Measurements from ENCODE around the gene ZNF688. TPM values are rescaled to one million over a fixed set of nuclear protein-coding genes. Genes with fewer than 3 reads are reported as not detected.
A peak's percentile ranks its signal among the peaks of the same experiment; 100 is the strongest.

The ZNF688 gene
- total and polyA plus RNA-seq, 9 of the 15 experiments (the other 6 are each of a cell fraction or from before 2014, with no cell fraction given): 0.48 to 12.9 (median 4.5) TPM

DNA sequence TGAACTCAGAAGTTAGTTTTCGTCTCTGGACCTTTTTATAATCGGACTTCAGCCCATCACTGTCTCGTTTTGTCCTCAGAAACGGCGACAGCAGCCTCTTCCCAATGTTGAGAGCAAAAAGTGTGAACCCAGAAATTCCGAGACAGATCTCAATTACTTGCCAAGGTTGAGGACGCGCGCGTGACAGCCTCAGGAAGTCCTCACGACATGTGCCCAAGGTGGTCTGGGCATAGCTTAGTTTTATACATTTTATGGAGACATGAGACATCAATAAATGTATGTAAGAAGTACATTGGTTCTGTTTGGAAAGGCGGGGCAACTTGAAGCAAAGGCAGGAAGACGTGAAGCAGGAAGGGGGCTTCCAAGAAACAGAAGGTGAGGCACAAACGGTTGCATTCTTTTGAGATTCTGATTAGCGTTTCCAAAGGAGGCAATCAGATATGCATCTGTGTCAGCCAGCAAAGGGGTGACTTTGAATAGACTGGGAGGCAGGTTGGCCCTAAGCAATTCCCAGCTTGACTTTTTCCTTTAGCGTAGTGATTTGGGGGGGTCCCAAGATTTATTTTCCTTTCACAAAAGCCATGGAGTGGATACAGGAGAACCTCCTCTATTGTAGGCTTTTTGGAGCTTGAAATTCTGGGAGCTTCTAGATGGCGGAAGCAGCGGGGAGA, 36.3 kb downstream of the ZNF688 start (continued):
- TF ChIP-seq, protein P1, sequence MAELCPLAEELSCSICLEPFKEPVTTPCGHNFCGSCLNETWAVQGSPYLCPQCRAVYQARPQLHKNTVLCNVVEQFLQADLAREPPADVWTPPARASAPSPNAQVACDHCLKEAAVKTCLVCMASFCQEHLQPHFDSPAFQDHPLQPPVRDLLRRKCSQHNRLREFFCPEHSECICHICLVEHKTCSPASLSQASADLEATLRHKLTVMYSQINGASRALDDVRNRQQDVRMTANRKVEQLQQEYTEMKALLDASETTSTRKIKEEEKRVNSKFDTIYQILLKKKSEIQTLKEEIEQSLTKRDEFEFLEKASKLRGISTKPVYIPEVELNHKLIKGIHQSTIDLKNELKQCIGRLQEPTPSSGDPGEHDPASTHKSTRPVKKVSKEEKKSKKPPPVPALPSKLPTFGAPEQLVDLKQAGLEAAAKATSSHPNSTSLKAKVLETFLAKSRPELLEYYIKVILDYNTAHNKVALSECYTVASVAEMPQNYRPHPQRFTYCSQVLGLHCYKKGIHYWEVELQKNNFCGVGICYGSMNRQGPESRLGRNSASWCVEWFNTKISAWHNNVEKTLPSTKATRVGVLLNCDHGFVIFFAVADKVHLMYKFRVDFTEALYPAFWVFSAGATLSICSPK (IDR thresholded peaks at IDR 0.05; ENCODE audit: borderline replicate concordance): no peak; the same call in 1 of the 2 replicates
- TF ChIP-seq, protein P2, sequence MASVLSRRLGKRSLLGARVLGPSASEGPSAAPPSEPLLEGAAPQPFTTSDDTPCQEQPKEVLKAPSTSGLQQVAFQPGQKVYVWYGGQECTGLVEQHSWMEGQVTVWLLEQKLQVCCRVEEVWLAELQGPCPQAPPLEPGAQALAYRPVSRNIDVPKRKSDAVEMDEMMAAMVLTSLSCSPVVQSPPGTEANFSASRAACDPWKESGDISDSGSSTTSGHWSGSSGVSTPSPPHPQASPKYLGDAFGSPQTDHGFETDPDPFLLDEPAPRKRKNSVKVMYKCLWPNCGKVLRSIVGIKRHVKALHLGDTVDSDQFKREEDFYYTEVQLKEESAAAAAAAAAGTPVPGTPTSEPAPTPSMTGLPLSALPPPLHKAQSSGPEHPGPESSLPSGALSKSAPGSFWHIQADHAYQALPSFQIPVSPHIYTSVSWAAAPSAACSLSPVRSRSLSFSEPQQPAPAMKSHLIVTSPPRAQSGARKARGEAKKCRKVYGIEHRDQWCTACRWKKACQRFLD (CRISPR knock-in tag; IDR thresholded peaks at IDR 0.05): peak; percentile 69; the same call in 1 of the 2 replicates
- TF ChIP-seq, protein P3, sequence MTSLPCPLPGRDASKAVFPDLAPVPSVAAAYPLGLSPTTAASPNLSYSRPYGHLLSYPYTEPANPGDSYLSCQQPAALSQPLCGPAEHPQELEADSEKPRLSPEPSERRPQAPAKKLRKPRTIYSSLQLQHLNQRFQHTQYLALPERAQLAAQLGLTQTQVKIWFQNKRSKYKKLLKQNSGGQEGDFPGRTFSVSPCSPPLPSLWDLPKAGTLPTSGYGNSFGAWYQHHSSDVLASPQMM (CRISPR knock-in tag; IDR thresholded peaks at IDR 0.05): no peak
- TF ChIP-seq ZNF408 (CRISPR knock-in tag; IDR thresholded peaks at IDR 0.05; ENCODE audit: low read depth) (no peak), THRAP3 (IDR thresholded peaks at IDR 0.05; ENCODE audit: borderline replicate concordance) (0 out of 2 replicates have a peak, but pooled peaks have one; percentile 63), ZNF347 (CRISPR knock-in tag; IDR thresholded peaks at IDR 0.05; ENCODE audit: low read depth) (no peak), YY1 (IDR thresholded peaks at IDR 0.05; ENCODE audit: borderline replicate concordance in 1 of 3, control insufficient read depth in 1 of 3, extremely low read depth in 1 of 3, insufficient read depth in 3 of 3, insufficient read length in 1 of 3, insufficient replicate concordance in 2 of 3, low read depth in 1 of 3, low read length in 2 of 3) (no peak), GATA2 (CRISPR knock-in tag; IDR thresholded peaks at IDR 0.05) (no peak), PCBP1 (IDR thresholded peaks at IDR 0.05; ENCODE audit: low read depth, low read length, poor library complexity, severe bottlenecking) (no peak), KHSRP (IDR thresholded peaks at IDR 0.05) (no peak), ZEB2 (IDR thresholded peaks at IDR 0.05) (no peak), CREBBP (IDR thresholded peaks at IDR 0.05; ENCODE audit: low read depth, low read length) (no peak), SMAD2 (IDR thresholded peaks at IDR 0.05; ENCODE audit: low read depth, low read length) (no peak), TAF7 (tag; IDR thresholded peaks at IDR 0.05) (peak; percentile 13; the same call in 1 of the 2 replicates), ETV5 (CRISPR knock-in tag; IDR thresholded peaks at IDR 0.05; ENCODE audit: low read depth) (0 out of 2 replicates have a peak, but pooled peaks have one; percentile 9), MAFF (IDR thresholded peaks at IDR 0.05; ENCODE audit: low read length) (no peak)
- TF ChIP-seq, protein P4, sequence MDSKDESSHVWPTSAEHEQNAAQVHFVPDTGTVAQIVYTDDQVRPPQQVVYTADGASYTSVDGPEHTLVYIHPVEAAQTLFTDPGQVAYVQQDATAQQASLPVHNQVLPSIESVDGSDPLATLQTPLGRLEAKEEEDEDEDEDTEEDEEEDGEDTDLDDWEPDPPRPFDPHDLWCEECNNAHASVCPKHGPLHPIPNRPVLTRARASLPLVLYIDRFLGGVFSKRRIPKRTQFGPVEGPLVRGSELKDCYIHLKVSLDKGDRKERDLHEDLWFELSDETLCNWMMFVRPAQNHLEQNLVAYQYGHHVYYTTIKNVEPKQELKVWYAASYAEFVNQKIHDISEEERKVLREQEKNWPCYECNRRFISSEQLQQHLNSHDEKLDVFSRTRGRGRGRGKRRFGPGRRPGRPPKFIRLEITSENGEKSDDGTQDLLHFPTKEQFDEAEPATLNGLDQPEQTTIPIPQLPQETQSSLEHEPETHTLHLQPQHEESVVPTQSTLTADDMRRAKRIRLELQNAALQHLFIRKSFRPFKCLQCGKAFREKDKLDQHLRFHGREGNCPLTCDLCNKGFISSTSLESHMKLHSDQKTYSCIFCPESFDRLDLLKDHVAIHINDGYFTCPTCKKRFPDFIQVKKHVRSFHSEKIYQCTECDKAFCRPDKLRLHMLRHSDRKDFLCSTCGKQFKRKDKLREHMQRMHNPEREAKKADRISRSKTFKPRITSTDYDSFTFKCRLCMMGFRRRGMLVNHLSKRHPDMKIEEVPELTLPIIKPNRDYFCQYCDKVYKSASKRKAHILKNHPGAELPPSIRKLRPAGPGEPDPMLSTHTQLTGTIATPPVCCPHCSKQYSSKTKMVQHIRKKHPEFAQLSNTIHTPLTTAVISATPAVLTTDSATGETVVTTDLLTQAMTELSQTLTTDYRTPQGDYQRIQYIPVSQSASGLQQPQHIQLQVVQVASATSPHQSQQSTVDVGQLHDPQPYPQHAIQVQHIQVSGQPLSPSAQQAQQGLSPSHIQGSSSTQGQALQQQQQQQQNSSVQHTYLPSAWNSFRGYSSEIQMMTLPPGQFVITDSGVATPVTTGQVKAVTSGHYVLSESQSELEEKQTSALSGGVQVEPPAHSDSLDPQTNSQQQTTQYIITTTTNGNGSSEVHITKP (IDR thresholded peaks at IDR 0.05; ENCODE audit: partially characterized antibody): no peak
- TF ChIP-seq, protein P5, sequence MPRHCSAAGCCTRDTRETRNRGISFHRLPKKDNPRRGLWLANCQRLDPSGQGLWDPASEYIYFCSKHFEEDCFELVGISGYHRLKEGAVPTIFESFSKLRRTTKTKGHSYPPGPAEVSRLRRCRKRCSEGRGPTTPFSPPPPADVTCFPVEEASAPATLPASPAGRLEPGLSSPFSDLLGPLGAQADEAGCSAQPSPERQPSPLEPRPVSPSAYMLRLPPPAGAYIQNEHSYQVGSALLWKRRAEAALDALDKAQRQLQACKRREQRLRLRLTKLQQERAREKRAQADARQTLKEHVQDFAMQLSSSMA (CRISPR knock-in tag; IDR thresholded peaks at IDR 0.05): no peak
